Mesenchymal stem cell (in vitro differentiated cells and primary cell): Measurements from ENCODE around the gene CORO6.

Source experiments
- DNase-seq: peaks from one replicate; pipeline ENCODE4 v3.0.0-alpha.2; 2013
- H2AFZ ChIP-seq: one replicate; pipeline ENCODE4 v1.6.1; 2013; ENCODE audit warnings: low read depth, mild to moderate bottlenecking, control low read depth, inconsistent platforms, low read length, moderate library complexity
- H2AK5ac ChIP-seq: 2 replicates; pipeline ENCODE4 v1.6.1; 2013; ENCODE audit warnings: low read length, moderate library complexity, mild to moderate bottlenecking, inconsistent platforms; ENCODE audit not compliant: severe bottlenecking
- H2BK120ac ChIP-seq: one replicate; pipeline ENCODE4 v1.6.1; 2013; ENCODE audit warnings: low read depth, mild to moderate bottlenecking, inconsistent platforms, low read length, moderate library complexity
- H2BK12ac ChIP-seq, 2 experiments: one replicate each; pipeline ENCODE4 v1.6.1; 2013; ENCODE audit warnings: inconsistent platforms in 2 of 2, low read length in 2 of 2, mild to moderate bottlenecking in 2 of 2, moderate library complexity in 2 of 2, control low read depth in 1 of 2
- H2BK15ac ChIP-seq: one replicate; pipeline ENCODE4 v1.6.1; 2013; ENCODE audit warnings: mild to moderate bottlenecking, low read depth, inconsistent platforms; ENCODE audit not compliant: poor library complexity, severe bottlenecking
- H2BK5ac ChIP-seq: 2 replicates; pipeline ENCODE4 v1.6.1; 2013; ENCODE audit warnings: low read depth, mild to moderate bottlenecking, low read length, control low read depth, inconsistent platforms; ENCODE audit not compliant: poor library complexity, severe bottlenecking
- H3K14ac ChIP-seq, 2 experiments: one replicate each; pipeline ENCODE4 v1.6.1; 2013; ENCODE audit warnings: inconsistent platforms in 2 of 2, low read length in 2 of 2, control low read depth in 1 of 2, mild to moderate bottlenecking in 1 of 2, moderate library complexity in 1 of 2
- H3K18ac ChIP-seq, 2 experiments: one replicate each; pipeline ENCODE4 v1.6.1; 2013; ENCODE audit warnings: inconsistent platforms in 2 of 2, low read length in 2 of 2, control low read depth in 1 of 2, low read depth in 1 of 2, mild to moderate bottlenecking in 1 of 2
- H3K23ac ChIP-seq, 2 experiments: one replicate each; pipeline ENCODE4 v1.6.1; 2013; ENCODE audit warnings: inconsistent platforms in 2 of 2, low read length in 2 of 2, mild to moderate bottlenecking in 2 of 2, moderate library complexity in 2 of 2, control low read depth in 1 of 2
- H3K27ac ChIP-seq: 2 replicates; pipeline ENCODE4 v1.5.1; 2013; ENCODE audit warnings: mild to moderate bottlenecking, moderate library complexity, low read length, control low read depth, inconsistent platforms; ENCODE audit not compliant: poor library complexity, severe bottlenecking
- H3K27me3 ChIP-seq, 2 experiments: 2 replicates each; pipeline versions ENCODE4 v1.6.1 to v1.7.0; 2013; ENCODE audit warnings: low read length in 2 of 2, mild to moderate bottlenecking in 2 of 2, moderate library complexity in 2 of 2, control low read depth in 1 of 2, inconsistent platforms in 1 of 2; ENCODE audit not compliant: control insufficient read depth in 1 of 2, insufficient read depth in 1 of 2
- H3K36me3 ChIP-seq, 2 experiments: 2 replicates each; pipeline versions ENCODE4 v1.6.1 to v1.7.0; 2013; ENCODE audit warnings: low read length in 2 of 2, control low read depth in 1 of 2, inconsistent platforms in 1 of 2, low read depth in 1 of 2, mild to moderate bottlenecking in 1 of 2; ENCODE audit not compliant: insufficient read depth in 2 of 2, control insufficient read depth in 1 of 2
- H3K4ac ChIP-seq, 2 experiments: one replicate each; pipeline ENCODE4 v1.6.1; 2013; ENCODE audit warnings: inconsistent platforms in 2 of 2, low read length in 2 of 2, mild to moderate bottlenecking in 2 of 2, moderate library complexity in 2 of 2, control low read depth in 1 of 2, low read depth in 1 of 2
- H3K4me1 ChIP-seq: 2 replicates; pipeline ENCODE4 v1.6.1; 2013; ENCODE audit warnings: low read depth, low read length, control low read depth; ENCODE audit not compliant: control insufficient read depth, insufficient read depth
- H3K4me2 ChIP-seq: 2 replicates; pipeline ENCODE4 v1.6.1; 2013; ENCODE audit warnings: low read length, mild to moderate bottlenecking, inconsistent platforms; ENCODE audit not compliant: poor library complexity, severe bottlenecking
- H3K4me3 ChIP-seq, 2 experiments: 2 replicates each; pipeline versions ENCODE4 v1.5.1 to v1.7.0; 2013; ENCODE audit warnings: low read length in 2 of 2, mild to moderate bottlenecking in 2 of 2, control low read depth in 1 of 2, low read depth in 1 of 2; ENCODE audit not compliant: insufficient read depth in 1 of 2
- H3K79me1 ChIP-seq: replicated peaks from 2 replicates; pipeline ENCODE4 v1.6.1; 2013; ENCODE audit warnings: mild to moderate bottlenecking, control low read depth, low read length, inconsistent platforms; ENCODE audit not compliant: poor library complexity, severe bottlenecking
- H3K9ac ChIP-seq: 2 replicates; pipeline ENCODE4 v1.7.0; 2013; ENCODE audit warnings: mild to moderate bottlenecking, low read length, moderate library complexity
- H3K9me3 ChIP-seq: 2 replicates; pipeline ENCODE4 v1.7.0; 2013; ENCODE audit warnings: mild to moderate bottlenecking, low read length; ENCODE audit not compliant: control insufficient read depth
- H4K8ac ChIP-seq: one replicate; pipeline ENCODE4 v1.6.1; 2013; ENCODE audit warnings: inconsistent platforms, mild to moderate bottlenecking, low read length, moderate library complexity
- H4K91ac ChIP-seq: one replicate; pipeline ENCODE4 v1.6.1; 2013; ENCODE audit warnings: mild to moderate bottlenecking, low read length, inconsistent platforms
- WGBS: methylation state at CpG from one replicate; pipeline ENCODE4 v1.1.7; 2013; ENCODE audit warnings: mixed read lengths; 5-methylcytosine and 5-hydroxymethylcytosine counted together

The CORO6 gene

GRCh38 chr17:29571883-29572681, 50.6 kb downstream of the CORO6 start:
- Histone ChIP-seq H3K79me1 (peaks cover 17% of the 10 kb centered on the region), H3K27ac (no peak overlapping the region), H2BK5ac (no peak overlapping the region), H2BK120ac (no peak overlapping the region), H2AK5ac (peak overlapping the region; percentile 21), H3K9me3 (no peaks in the 10 kb centered on the region), H4K91ac (peak overlapping the region; percentile 64), H2AFZ (no peak overlapping the region), H2BK15ac (no peak overlapping the region), H3K4me2 (peak overlapping the region; percentile 57), H2BK12ac (peak overlapping the region in 1 of 2 experiments; percentile 34), H3K4me1 (peaks cover 29% of the 10 kb centered on the region), H3K9ac (peak overlapping the region; percentile 26), H3K23ac (no peak overlapping the region), H4K8ac (peak overlapping the region; percentile 87), H3K27me3 (no peaks in the 10 kb centered on the region), H3K18ac (peak overlapping the region; percentile 67 to 81), H3K14ac (no peak overlapping the region), H3K4ac (peak overlapping the region in 1 of 2 experiments; percentile 21), H3K36me3 (peaks cover 59% of the 10 kb centered on the region in 2 experiments), H3K4me3 (peak overlapping the region in 1 of 2 experiments; percentile 23)
- WGBS: 69% methylated on average over 26 of the region's 30 CpGs
- DNase-seq: no peak

- Histone ChIP-seq H3K4me2 (no peak overlapping the region), H2BK5ac (no peak overlapping the region), H3K4ac (no peak overlapping the region), H2BK120ac (no peak overlapping the region), H3K27me3 (no peaks in the 10 kb centered on the region), H3K79me1 (peaks cover 14% of the 10 kb centered on the region), H4K91ac (no peak overlapping the region), H2BK15ac (no peak overlapping the region), H2AFZ (no peak overlapping the region), H3K18ac (no peak overlapping the region), H2BK12ac (no peak overlapping the region), H3K36me3 (peaks cover 53% of the 10 kb centered on the region in 2 experiments), H3K14ac (no peak overlapping the region), H3K23ac (no peak overlapping the region), H3K4me1 (peaks cover 31% of the 10 kb centered on the region), H3K4me3 (no peak overlapping the region), H4K8ac (no peak overlapping the region), H3K9ac (no peak overlapping the region), H2AK5ac (no peak overlapping the region), H3K9me3 (no peaks in the 10 kb centered on the region), H3K27ac (no peak overlapping the region)
- WGBS: 97% methylated on average over 6 of the region's 6 CpGs
- no peak for DNase-seq
Measured at GRCh38 chr17:29571486-29571882, 51.2 kb downstream of the CORO6 start.

- Histone ChIP-seq H3K9me3 (no peaks in the 10 kb centered on the region), H3K36me3 (peaks cover 43 to 44% of the 10 kb centered on the region in 2 experiments), H4K91ac (no peak overlapping the region), H3K23ac (no peak overlapping the region), H3K14ac (no peak overlapping the region), H4K8ac (no peak overlapping the region), H3K9ac (no peak overlapping the region), H2BK5ac (no peak overlapping the region), H2AFZ (no peak overlapping the region), H3K4me2 (no peak overlapping the region), H3K4ac (no peak overlapping the region), H3K27me3 (no peaks in the 10 kb centered on the region), H3K27ac (no peak overlapping the region), H2BK15ac (no peak overlapping the region), H2BK120ac (no peak overlapping the region), H3K18ac (no peak overlapping the region), H3K4me3 (no peak overlapping the region), H3K4me1 (peaks cover 41% of the 10 kb centered on the region), H3K79me1 (peaks cover 17% of the 10 kb centered on the region), H2BK12ac (peak overlapping the region in 1 of 2 experiments; percentile 27), H2AK5ac (no peak overlapping the region)
- no peak for DNase-seq
- 93% methylated on average over 7 of the region's 7 CpGs for WGBS
Measured at GRCh38 chr17:29570521-29570920, 52.2 kb downstream of the CORO6 start.

DNA sequence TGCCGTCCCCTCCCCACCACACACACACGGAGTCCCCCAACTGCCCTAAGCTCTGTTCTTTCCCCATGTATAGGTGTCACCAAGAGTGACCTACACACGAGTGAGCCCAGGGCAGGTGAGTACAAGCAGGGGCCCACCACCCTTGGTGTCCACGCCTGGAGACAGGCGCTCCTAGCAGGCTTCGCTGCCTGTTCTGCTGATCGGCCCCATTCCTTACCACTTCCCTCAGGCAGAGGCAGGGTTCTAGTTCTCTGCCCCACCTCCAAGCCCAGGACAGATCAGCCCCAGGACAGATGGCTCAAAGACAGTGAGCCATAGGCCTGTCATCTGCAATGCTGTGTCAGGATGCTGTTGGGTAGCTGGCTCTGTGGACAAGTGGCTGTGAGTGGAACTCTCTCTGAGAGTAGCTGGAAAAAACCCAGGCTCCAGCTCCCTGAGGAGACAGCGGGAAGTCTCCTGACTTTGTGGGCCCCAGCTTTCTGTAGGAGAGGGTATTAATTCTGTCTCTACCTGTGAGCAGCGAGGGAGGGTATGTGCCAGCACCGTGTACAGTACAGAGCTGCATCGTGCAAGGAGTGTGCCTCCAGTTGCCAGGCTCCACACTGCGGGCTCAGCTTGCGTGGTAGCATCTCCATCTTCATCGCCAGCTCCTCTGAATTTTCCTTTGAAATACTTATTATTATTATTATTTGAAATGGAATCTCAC, 53.3 kb downstream of the CORO6 start:
- Histone ChIP-seq H3K4me2 (peak overlapping the region; percentile 85), H2BK120ac (no peak overlapping the region), H4K8ac (no peak overlapping the region), H3K4me3 (peak overlapping the region; percentile 75 to 88), H3K36me3 (peaks cover 32 to 33% of the 10 kb centered on the region in 2 experiments), H4K91ac (no peak overlapping the region), H2BK15ac (no peak overlapping the region), H2AFZ (peak overlapping the region; percentile 72), H3K4me1 (peaks cover 39% of the 10 kb centered on the region), H3K18ac (peak overlapping the region in 1 of 2 experiments; percentile 91), H3K14ac (peak overlapping the region in 1 of 2 experiments; percentile 94), H3K9me3 (no peaks in the 10 kb centered on the region), H2BK12ac (peak overlapping the region in 1 of 2 experiments; percentile 76), H3K27me3 (no peaks in the 10 kb centered on the region), H3K27ac (peak overlapping the region; percentile 79), H3K4ac (peak overlapping the region in 1 of 2 experiments; percentile 96), H3K23ac (peak overlapping the region in 1 of 2 experiments; percentile 56), H2BK5ac (no peak overlapping the region), H3K79me1 (peaks cover 19% of the 10 kb centered on the region), H2AK5ac (no peak overlapping the region), H3K9ac (peak overlapping the region; percentile 86)
- 65% methylated on average over 7 of the region's 14 CpGs for WGBS
- peak; percentile 43 for DNase-seq
